ENCODE results near the gene NOL9. TPM values are rescaled to one million over a fixed set of nuclear protein-coding genes. Genes with fewer than 3 reads are reported as not detected.
A peak's percentile ranks its signal among the peaks of the same experiment; 100 is the strongest.

NOL9 gene
- total and polyA plus RNA-seq, 2 of the 13 experiments (the other 11 are each of a cell fraction or from before 2014, with no cell fraction given), result 18.0 to 24.7 TPM

- Histone ChIP-seq H2AFZ (ENCODE audit: low read length) (peak within 1 kb of the TSS; percentile 71), H3K79me2 (ENCODE audit: insufficient read depth, low read length) (peaks cover 22% of the 10 kb centered on the region), H3K4me3 (replicated peaks in 1 of 3; ENCODE audit: insufficient read depth in 1 of 3, low read depth in 2 of 3, low read length in 3 of 3) (peak within 1 kb of the TSS; percentile 93 to 98 (median 96)), H3K4me2 (ENCODE audit: low read depth, low read length) (peak within 1 kb of the TSS; percentile 100), H3K36me3 (replicated peaks in 1 of 2; ENCODE audit: control insufficient read depth in 1 of 2, insufficient read depth in 2 of 2, low read length in 2 of 2) (peaks cover 3% of the 10 kb centered on the region in 2 experiments; a peak in 3 of 5 replicates), H3K9me3 (ENCODE audit: low read length) (no peaks in the 10 kb centered on the region), H4K20me1 (ENCODE audit: insufficient read depth, low read length) (peaks cover 5% of the 10 kb centered on the region; the same call in 1 of the 2 replicates), H3K27ac (ENCODE audit: extremely low read length, insufficient read depth, low read length) (peak within 1 kb of the TSS; percentile 64), H3K9ac (ENCODE audit: insufficient read depth, low read depth, low read length) (peak within 1 kb of the TSS; percentile 93), H3K4me1 (ENCODE audit: insufficient read depth, low read length) (peaks cover 20% of the 10 kb centered on the region), H3K27me3 (ENCODE audit: control insufficient read depth in 1 of 2, insufficient read depth in 2 of 2, low read length in 2 of 2) (no peaks in the 10 kb centered on the region; a peak in 1 of 5 replicates)
- WGBS (ENCODE audit: low lambda C conversion rate), result 13% methylated on average over 10 of the region's 19 CpGs
- CTCF ChIA-PET (ENCODE audit: low intra/inter-chr PET ratio, low total read pairs), result interaction anchor here (0.8 to 1.5 kb wide), 4 partner anchors 46 to 146 kb away, joined by 3 to 11 read pairs (median 4); partner anchors contain the start of gene DNAJC11
- peak; percentile 63 for ATAC-seq
- intact Hi-C loops (cut with micrococcal nuclease; ENCODE audit: unreplicated experiment), result loop anchor here (1.0 to 5.0 kb wide), 2 partner anchors 24 to 92 kb away; partner anchors contain the start of gene ZBTB48
- no TSS peak for BruUV-seq (replicated peaks)
- peak; percentile 36 for FAIRE-seq
- in situ Hi-C loops (cut with HindIII; ENCODE audit: extremely low pct_ligation_motif_present, low pct_unique_long_range_greater_than_20kb), result no loop called here
- DNase-seq (ENCODE audit: low spot score), result no peak
- POLR2A ChIA-PET, result interaction anchor here (0.6 to 3.8 kb wide), 9 partner anchors 17 to 70 kb away, joined by 3 to 38 read pairs (median 4); partner anchors contain the start of genes KLHL21, PLEKHG5, THAP3 and ZBTB48
- TF ChIP-seq FOXP1 (IDR thresholded peaks at IDR 0.05) (no peak), FOXP1 (CRISPR knock-in tag; IDR thresholded peaks at IDR 0.05) (no peak), ZMYM2 (CRISPR knock-in tag; IDR thresholded peaks at IDR 0.05) (0 out of 2 replicates have a peak, but pooled peaks have one; percentile 12), ZNF362 (CRISPR knock-in tag; IDR thresholded peaks at IDR 0.05; ENCODE audit: borderline replicate concordance) (no peak), ZNF567 (CRISPR knock-in tag; IDR thresholded peaks at IDR 0.05; ENCODE audit: borderline replicate concordance) (peak; percentile 70; the same call in 1 of the 2 replicates), ZNF512B (CRISPR knock-in tag; IDR thresholded peaks at IDR 0.05; ENCODE audit: borderline replicate concordance) (0 out of 2 replicates have a peak, but pooled peaks have one; percentile 27), THAP9 (CRISPR knock-in tag; IDR thresholded peaks at IDR 0.05; ENCODE audit: borderline replicate concordance) (no peak), REL (CRISPR knock-in tag; conservative IDR thresholded peaks at IDR 0.05) (no peak), RAD51 (IDR thresholded peaks at IDR 0.05; ENCODE audit: borderline replicate concordance) (no peak), SALL1 (CRISPR knock-in tag; IDR thresholded peaks at IDR 0.05) (peak; percentile 51), CBX5 (CRISPR knock-in tag; IDR thresholded peaks at IDR 0.05; ENCODE audit: borderline replicate concordance) (0 out of 2 replicates have a peak, but pooled peaks have one; percentile 19), ARNT2 (CRISPR knock-in tag; IDR thresholded peaks at IDR 0.05; ENCODE audit: low read depth) (no peak), ZNF557 (CRISPR knock-in tag; IDR thresholded peaks at IDR 0.05) (no peak), ZNF589 (CRISPR knock-in tag; conservative IDR thresholded peaks at IDR 0.05) (no peak), ZNF484 (CRISPR knock-in tag; IDR thresholded peaks at IDR 0.05; ENCODE audit: borderline replicate concordance, low read depth) (no peak), PHF21A (CRISPR knock-in tag; IDR thresholded peaks at IDR 0.05) (no peak)
Measured at GRCh38 chr1:6554907-6555778, 830 bp upstream of the NOL9 start, which contains the start of gene TAS1R1. Gene TAS1R1, plus strand, starts transcription at chr1:6555307. Its CDS starts 67 bp downstream, at chr1:6555374.
